ENCODE measurements around the gene TRABD2A. TPM values are rescaled to one million over a fixed set of nuclear protein-coding genes. Genes with fewer than 3 reads are reported as not detected.
A peak's percentile ranks its signal among the peaks of the same experiment; 100 is the strongest.

The TRABD2A gene
- total and polyA plus RNA-seq, 9 donors = 12.2 to 71.0 (median 33.3) TPM

DNA sequence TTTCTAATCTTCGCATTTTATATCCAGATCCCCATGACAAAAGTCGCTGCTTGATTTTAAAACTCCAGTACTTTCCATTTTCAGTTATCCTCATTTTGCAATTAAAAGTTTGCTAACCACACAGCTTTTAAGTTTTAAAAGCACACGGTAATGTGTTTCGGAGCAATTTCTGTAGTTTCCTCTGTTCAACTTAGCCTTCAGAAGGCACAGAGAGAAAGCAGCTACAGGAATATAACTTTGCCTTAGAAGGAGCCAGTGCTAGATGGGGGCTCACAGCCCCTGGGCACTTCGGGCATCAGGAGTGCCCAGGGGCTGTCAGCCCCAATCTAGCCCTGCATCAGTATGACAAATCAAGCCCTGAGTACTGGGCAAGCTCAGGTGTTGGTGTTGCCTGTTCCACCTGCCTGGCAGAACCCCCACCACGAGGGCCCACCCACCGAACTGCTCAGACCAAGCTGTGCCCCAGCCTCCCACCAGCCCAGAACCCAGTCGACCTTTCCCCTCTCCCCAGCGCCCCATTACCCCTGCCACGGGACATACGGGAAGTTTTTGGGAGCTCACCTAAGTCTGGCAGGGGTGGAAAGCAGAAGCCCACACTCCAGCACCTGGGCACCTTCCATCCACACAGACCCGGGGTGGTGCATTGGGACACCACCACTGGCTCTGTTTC is 47.3 kb downstream of the TRABD2A start:
- intact Hi-C loops (cut with DNase I) = no loop called here
- TF ChIP-seq POLR2A (IDR thresholded peaks at IDR 0.05) (no peak), EP300 (IDR thresholded peaks at IDR 0.05) (no peak)
- TF ChIP-seq, protein P1, sequence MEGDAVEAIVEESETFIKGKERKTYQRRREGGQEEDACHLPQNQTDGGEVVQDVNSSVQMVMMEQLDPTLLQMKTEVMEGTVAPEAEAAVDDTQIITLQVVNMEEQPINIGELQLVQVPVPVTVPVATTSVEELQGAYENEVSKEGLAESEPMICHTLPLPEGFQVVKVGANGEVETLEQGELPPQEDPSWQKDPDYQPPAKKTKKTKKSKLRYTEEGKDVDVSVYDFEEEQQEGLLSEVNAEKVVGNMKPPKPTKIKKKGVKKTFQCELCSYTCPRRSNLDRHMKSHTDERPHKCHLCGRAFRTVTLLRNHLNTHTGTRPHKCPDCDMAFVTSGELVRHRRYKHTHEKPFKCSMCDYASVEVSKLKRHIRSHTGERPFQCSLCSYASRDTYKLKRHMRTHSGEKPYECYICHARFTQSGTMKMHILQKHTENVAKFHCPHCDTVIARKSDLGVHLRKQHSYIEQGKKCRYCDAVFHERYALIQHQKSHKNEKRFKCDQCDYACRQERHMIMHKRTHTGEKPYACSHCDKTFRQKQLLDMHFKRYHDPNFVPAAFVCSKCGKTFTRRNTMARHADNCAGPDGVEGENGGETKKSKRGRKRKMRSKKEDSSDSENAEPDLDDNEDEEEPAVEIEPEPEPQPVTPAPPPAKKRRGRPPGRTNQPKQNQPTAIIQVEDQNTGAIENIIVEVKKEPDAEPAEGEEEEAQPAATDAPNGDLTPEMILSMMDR (IDR thresholded peaks at IDR 0.05) = no peak
- H3K27ac ChIP-seq = no peak overlapping the region
- 87 to 91% (median 88%) methylated on average over 12 of the region's 12 CpGs for WGBS, 3 donors
- H3K36me3 ChIP-seq = no peaks in the 10 kb centered on the region
- H3K9me3 ChIP-seq = no peaks in the 10 kb centered on the region
- no peaks in the 10 kb centered on the region for H3K27me3 ChIP-seq
- H3K4me3 ChIP-seq = no peak overlapping the region
- peaks cover 14% of the 10 kb centered on the region for H3K4me1 ChIP-seq (ENCODE audit: insufficient read depth)
- DNase-seq = no peak

DNA sequence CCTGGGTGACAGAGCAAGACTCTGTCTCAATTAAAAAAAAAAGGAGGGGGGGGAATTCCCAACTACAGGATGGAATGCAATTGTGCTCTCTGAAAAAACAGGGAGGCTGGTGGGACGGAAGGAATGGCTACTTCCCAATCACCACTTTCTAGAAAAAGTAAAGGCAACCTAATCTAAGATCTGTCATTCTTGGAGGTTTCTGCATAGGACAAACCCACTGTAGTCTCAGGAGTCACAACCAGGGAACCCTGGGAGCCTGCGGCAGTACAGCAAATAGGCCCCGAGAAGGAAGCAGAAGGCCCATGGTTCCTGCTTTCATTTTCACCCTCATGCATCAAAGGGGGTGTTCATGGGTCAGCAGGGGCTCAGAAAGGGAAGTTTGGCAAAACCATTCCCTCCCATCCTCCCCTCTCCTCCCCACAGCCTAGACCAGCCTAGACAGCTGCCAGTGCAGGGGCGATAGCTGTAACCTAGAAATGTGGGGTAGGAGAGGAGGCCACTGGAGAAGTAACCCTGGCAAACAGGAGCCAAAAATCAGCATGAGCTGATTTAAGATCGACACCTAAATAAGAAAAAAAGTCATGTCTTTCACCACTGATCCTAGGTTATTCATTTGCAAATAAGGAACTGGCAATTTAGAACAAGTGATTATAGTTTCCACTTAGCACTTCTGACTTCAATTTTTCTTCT is 48.0 kb downstream of the TRABD2A start:
- DNase-seq = no peak
- H3K27ac ChIP-seq = no peak overlapping the region
- TF ChIP-seq POLR2A (IDR thresholded peaks at IDR 0.05) = no peak
- no peak for TF ChIP-seq EP300 (IDR thresholded peaks at IDR 0.05)
- TF ChIP-seq, protein P1 (IDR thresholded peaks at IDR 0.05) = no peak
- WGBS, 3 donors = 75 to 84% (median 79%) methylated on average over 5 of the region's 5 CpGs
- no peaks in the 10 kb centered on the region for H3K27me3 ChIP-seq
- intact Hi-C loops (cut with DNase I) = no loop called here
- H3K9me3 ChIP-seq = no peaks in the 10 kb centered on the region
- H3K36me3 ChIP-seq = no peaks in the 10 kb centered on the region
- H3K4me1 ChIP-seq (ENCODE audit: insufficient read depth) = peaks cover 14% of the 10 kb centered on the region
- no peak overlapping the region for H3K4me3 ChIP-seq

DNA sequence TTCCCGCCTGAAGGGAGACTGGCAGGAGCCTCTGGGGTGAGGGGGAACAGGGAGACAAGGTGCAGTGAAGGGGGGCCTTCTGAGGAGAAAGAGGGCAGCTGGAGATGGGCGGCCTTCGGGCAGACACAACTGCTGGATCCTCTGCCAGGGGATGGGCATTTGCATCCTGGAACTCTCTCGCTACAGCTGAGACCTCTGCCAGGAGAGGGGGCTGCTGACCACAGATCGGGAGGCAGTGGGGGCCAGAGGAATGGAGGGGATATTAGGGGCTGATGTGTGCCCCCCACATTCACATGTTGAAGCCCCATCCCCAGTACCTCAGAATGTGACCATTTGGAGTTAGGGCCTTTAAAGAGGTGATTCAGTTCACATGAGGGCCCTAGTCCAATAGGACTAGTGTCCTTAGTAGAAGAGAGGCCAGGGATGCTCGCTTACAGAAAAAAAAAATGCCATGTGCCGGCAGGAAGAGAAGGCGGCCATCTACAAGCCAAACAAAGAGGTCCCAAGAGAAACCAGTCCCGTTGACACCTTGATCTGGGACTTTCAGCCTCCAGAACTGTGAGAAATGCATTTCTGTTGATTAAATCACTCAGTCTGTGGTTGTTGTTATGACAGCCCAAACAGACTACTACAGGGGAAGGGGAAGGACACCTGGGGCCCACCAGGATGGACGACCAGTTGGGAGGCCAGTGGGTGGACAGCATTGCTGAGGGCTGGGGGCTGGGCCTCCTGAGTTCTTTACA is 50.0 kb downstream of the TRABD2A start:
- 88 to 92% (median 90%) methylated on average over 10 of the region's 10 CpGs for WGBS, 3 donors
- intact Hi-C loops (cut with DNase I) = no loop called here
- TF ChIP-seq, protein P1 (IDR thresholded peaks at IDR 0.05) = no peak
- TF ChIP-seq POLR2A (IDR thresholded peaks at IDR 0.05) (no peak), EP300 (IDR thresholded peaks at IDR 0.05) (no peak)
- Histone ChIP-seq H3K27ac (no peak overlapping the region), H3K4me3 (no peak overlapping the region), H3K27me3 (no peaks in the 10 kb centered on the region), H3K4me1 (ENCODE audit: insufficient read depth) (peaks cover 14% of the 10 kb centered on the region), H3K9me3 (no peaks in the 10 kb centered on the region), H3K36me3 (no peaks in the 10 kb centered on the region)
- DNase-seq = peak in 1 of 5 donors; percentile 53

DNA sequence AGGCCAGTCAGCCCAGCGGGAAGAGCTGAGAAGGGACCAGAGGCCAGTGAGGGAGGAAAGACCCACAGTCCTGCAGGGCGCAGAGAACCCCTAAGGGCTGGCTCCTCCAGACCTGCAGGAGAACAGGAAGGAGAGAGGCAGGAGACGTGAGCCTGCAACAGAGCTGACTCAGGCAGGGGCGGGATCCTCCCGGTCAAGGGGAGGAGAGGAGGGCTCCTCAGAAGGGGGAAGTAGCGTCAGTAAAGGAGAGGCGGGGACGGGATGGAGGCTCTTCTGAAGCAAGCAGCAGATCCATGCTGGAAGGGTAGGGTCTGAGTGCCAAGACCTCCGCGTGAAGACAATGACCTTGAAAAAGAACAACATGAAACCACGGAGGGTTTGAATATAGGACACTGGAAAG is 50.8 kb downstream of the TRABD2A start:
- intact Hi-C loops (cut with DNase I) = no loop called here
- no peaks in the 10 kb centered on the region for H3K27me3 ChIP-seq
- H3K9me3 ChIP-seq = no peaks in the 10 kb centered on the region
- no peak overlapping the region for H3K4me3 ChIP-seq
- WGBS, 3 donors = 15 to 27% (median 21%) methylated on average over 11 of the region's 11 CpGs
- H3K36me3 ChIP-seq = no peaks in the 10 kb centered on the region
- peaks cover 14% of the 10 kb centered on the region for H3K4me1 ChIP-seq (ENCODE audit: insufficient read depth)
- peak; percentile 41 to 89 (median 68) for DNase-seq
- TF ChIP-seq EP300 (IDR thresholded peaks at IDR 0.05) (no peak), POLR2A (IDR thresholded peaks at IDR 0.05) (no peak)
- TF ChIP-seq, protein P1 (IDR thresholded peaks at IDR 0.05) = no peak
- no peak overlapping the region for H3K27ac ChIP-seq
